ENCODE measurements around the gene CENPB. TPM values are rescaled to one million over a fixed set of nuclear protein-coding genes. Genes with fewer than 3 reads are reported as not detected.
A peak's percentile ranks its signal among the peaks of the same experiment; 100 is the strongest.

CENPB gene
- total RNA-seq, 1 donor from 2014 or later = 46.4 TPM

- no peaks in the 10 kb centered on the region for H3K9me3 ChIP-seq (ENCODE audit: control insufficient read depth in 3 of 3, low read length in 3 of 3)
- no peaks in the 10 kb centered on the region for H3K36me3 ChIP-seq (ENCODE audit: control insufficient read depth in 3 of 3, insufficient read depth in 3 of 3, low read length in 3 of 3)
- peaks cover 29 to 40% (median 38%) of the 10 kb centered on the region in 3 donors for H3K4me1 ChIP-seq (ENCODE audit: control insufficient read depth in 3 of 3, insufficient read depth in 3 of 3, low read length in 3 of 3)
- peak overlapping the region; percentile 68 to 87 (median 79) for H3K9ac ChIP-seq (ENCODE audit: low read depth in 1 of 3, low read length in 3 of 3)
- H3K27ac ChIP-seq (ENCODE audit: low read depth, low read length) = peak overlapping the region; percentile 83
- no peaks in the 10 kb centered on the region for H3K27me3 ChIP-seq (ENCODE audit: control insufficient read depth in 3 of 3, insufficient read depth in 3 of 3, low read length in 3 of 3)
- peak overlapping the region; percentile 58 to 87 (median 76) for H3K4me3 ChIP-seq (ENCODE audit: low read length in 3 of 3)
Measured at GRCh38 chr20:3811467-3812258, 25.1 kb upstream of the CENPB start.

GRCh38 chr20:3808544-3808943, 22.0 kb upstream of the CENPB start:
- peaks cover 2 to 10% (median 7%) of the 10 kb centered on the region in 3 donors for H3K36me3 ChIP-seq (ENCODE audit: control insufficient read depth in 3 of 3, insufficient read depth in 3 of 3, low read length in 3 of 3)
- H3K4me1 ChIP-seq (ENCODE audit: control insufficient read depth in 3 of 3, insufficient read depth in 3 of 3, low read length in 3 of 3) = peaks cover 40 to 50% (median 50%) of the 10 kb centered on the region in 3 donors
- peak overlapping the region in 2 of 3 donors; percentile 42 to 68 for H3K9ac ChIP-seq (ENCODE audit: low read depth in 1 of 3, low read length in 3 of 3)
- no peaks in the 10 kb centered on the region for H3K9me3 ChIP-seq (ENCODE audit: control insufficient read depth in 3 of 3, low read length in 3 of 3)
- H3K27ac ChIP-seq (ENCODE audit: low read depth, low read length) = peak overlapping the region; percentile 93
- no peak overlapping the region for H3K4me3 ChIP-seq (ENCODE audit: low read length in 3 of 3)
- H3K27me3 ChIP-seq (ENCODE audit: control insufficient read depth in 3 of 3, insufficient read depth in 3 of 3, low read length in 3 of 3) = no peaks in the 10 kb centered on the region

GRCh38 chr20:3804781-3805180, 18.2 kb upstream of the CENPB start:
- Histone ChIP-seq H3K27ac (ENCODE audit: low read depth, low read length) (no peak overlapping the region), H3K4me3 (ENCODE audit: low read length in 3 of 3) (no peak overlapping the region), H3K4me1 (ENCODE audit: control insufficient read depth in 3 of 3, insufficient read depth in 3 of 3, low read length in 3 of 3) (peaks cover 25 to 31% (median 26%) of the 10 kb centered on the region in 3 donors), H3K27me3 (ENCODE audit: control insufficient read depth in 3 of 3, insufficient read depth in 3 of 3, low read length in 3 of 3) (no peaks in the 10 kb centered on the region), H3K36me3 (ENCODE audit: control insufficient read depth in 3 of 3, insufficient read depth in 3 of 3, low read length in 3 of 3) (peaks cover 16 to 36% (median 16%) of the 10 kb centered on the region in 3 donors), H3K9me3 (ENCODE audit: control insufficient read depth in 3 of 3, low read length in 3 of 3) (no peaks in the 10 kb centered on the region), H3K9ac (ENCODE audit: low read depth in 1 of 3, low read length in 3 of 3) (no peak overlapping the region)

- H3K4me1 ChIP-seq (ENCODE audit: control insufficient read depth in 3 of 3, insufficient read depth in 3 of 3, low read length in 3 of 3) = peaks cover 25 to 35% (median 29%) of the 10 kb centered on the region in 3 donors
- H3K4me3 ChIP-seq (ENCODE audit: low read length in 3 of 3) = no peak overlapping the region
- no peak overlapping the region for H3K9ac ChIP-seq (ENCODE audit: low read depth in 1 of 3, low read length in 3 of 3)
- H3K36me3 ChIP-seq (ENCODE audit: control insufficient read depth in 3 of 3, insufficient read depth in 3 of 3, low read length in 3 of 3) = peaks cover 16 to 36% (median 16%) of the 10 kb centered on the region in 3 donors
- no peaks in the 10 kb centered on the region for H3K9me3 ChIP-seq (ENCODE audit: control insufficient read depth in 3 of 3, low read length in 3 of 3)
- no peak overlapping the region for H3K27ac ChIP-seq (ENCODE audit: low read depth, low read length)
- H3K27me3 ChIP-seq (ENCODE audit: control insufficient read depth in 3 of 3, insufficient read depth in 3 of 3, low read length in 3 of 3) = no peaks in the 10 kb centered on the region
Measured at GRCh38 chr20:3804254-3804751, 17.8 kb upstream of the CENPB start.

- no peak overlapping the region for H3K27ac ChIP-seq (ENCODE audit: low read depth, low read length)
- H3K9ac ChIP-seq (ENCODE audit: low read depth in 1 of 3, low read length in 3 of 3) = no peak overlapping the region
- H3K4me1 ChIP-seq (ENCODE audit: control insufficient read depth in 3 of 3, insufficient read depth in 3 of 3, low read length in 3 of 3) = peaks cover 25 to 40% (median 29%) of the 10 kb centered on the region in 3 donors
- no peaks in the 10 kb centered on the region for H3K9me3 ChIP-seq (ENCODE audit: control insufficient read depth in 3 of 3, low read length in 3 of 3)
- no peaks in the 10 kb centered on the region for H3K27me3 ChIP-seq (ENCODE audit: control insufficient read depth in 3 of 3, insufficient read depth in 3 of 3, low read length in 3 of 3)
- H3K36me3 ChIP-seq (ENCODE audit: control insufficient read depth in 3 of 3, insufficient read depth in 3 of 3, low read length in 3 of 3) = peaks cover 16 to 36% (median 17%) of the 10 kb centered on the region in 3 donors
- no peak overlapping the region for H3K4me3 ChIP-seq (ENCODE audit: low read length in 3 of 3)
Measured at GRCh38 chr20:3803854-3804253, 17.3 kb upstream of the CENPB start.

- Histone ChIP-seq H3K4me1 (ENCODE audit: control insufficient read depth in 3 of 3, insufficient read depth in 3 of 3, low read length in 3 of 3) (peaks cover 25 to 40% (median 28%) of the 10 kb centered on the region in 3 donors), H3K4me3 (ENCODE audit: low read length in 3 of 3) (no peak overlapping the region), H3K36me3 (ENCODE audit: control insufficient read depth in 3 of 3, insufficient read depth in 3 of 3, low read length in 3 of 3) (peaks cover 16 to 36% (median 18%) of the 10 kb centered on the region in 3 donors)
Measured at GRCh38 chr20:3803289-3803688, 16.7 kb upstream of the CENPB start.

GRCh38 chr20:3802524-3803239, 16.1 kb upstream of the CENPB start:
- H3K4me3 ChIP-seq (ENCODE audit: low read length in 3 of 3) = no peak overlapping the region
- H3K9ac ChIP-seq (ENCODE audit: low read depth in 1 of 3, low read length in 3 of 3) = no peak overlapping the region
- H3K27ac ChIP-seq (ENCODE audit: low read depth, low read length) = no peak overlapping the region
- H3K36me3 ChIP-seq (ENCODE audit: control insufficient read depth in 3 of 3, insufficient read depth in 3 of 3, low read length in 3 of 3) = peaks cover 16 to 36% (median 18%) of the 10 kb centered on the region in 3 donors
- H3K9me3 ChIP-seq (ENCODE audit: control insufficient read depth in 3 of 3, low read length in 3 of 3) = no peaks in the 10 kb centered on the region
- H3K27me3 ChIP-seq (ENCODE audit: control insufficient read depth in 3 of 3, insufficient read depth in 3 of 3, low read length in 3 of 3) = no peaks in the 10 kb centered on the region
- H3K4me1 ChIP-seq (ENCODE audit: control insufficient read depth in 3 of 3, insufficient read depth in 3 of 3, low read length in 3 of 3) = peaks cover 20 to 34% (median 21%) of the 10 kb centered on the region in 3 donors

More at GRCh38 chr20:3803289-3803688, 16.7 kb upstream of the CENPB start:
- no peaks in the 10 kb centered on the region for H3K27me3 ChIP-seq (ENCODE audit: control insufficient read depth in 3 of 3, insufficient read depth in 3 of 3, low read length in 3 of 3)
- H3K9me3 ChIP-seq (ENCODE audit: control insufficient read depth in 3 of 3, low read length in 3 of 3) = no peaks in the 10 kb centered on the region
- no peak overlapping the region for H3K27ac ChIP-seq (ENCODE audit: low read depth, low read length)
- H3K9ac ChIP-seq (ENCODE audit: low read depth in 1 of 3, low read length in 3 of 3) = no peak overlapping the region

GRCh38 chr20:3801846-3802245, 15.3 kb upstream of the CENPB start:
- Histone ChIP-seq H3K36me3 (ENCODE audit: control insufficient read depth in 3 of 3, insufficient read depth in 3 of 3, low read length in 3 of 3) (peaks cover 16 to 36% (median 18%) of the 10 kb centered on the region in 3 donors), H3K9me3 (ENCODE audit: control insufficient read depth in 3 of 3, low read length in 3 of 3) (no peaks in the 10 kb centered on the region), H3K27ac (ENCODE audit: low read depth, low read length) (no peak overlapping the region), H3K4me3 (ENCODE audit: low read length in 3 of 3) (no peak overlapping the region), H3K27me3 (ENCODE audit: control insufficient read depth in 3 of 3, insufficient read depth in 3 of 3, low read length in 3 of 3) (no peaks in the 10 kb centered on the region), H3K4me1 (ENCODE audit: control insufficient read depth in 3 of 3, insufficient read depth in 3 of 3, low read length in 3 of 3) (peaks cover 15 to 30% (median 15%) of the 10 kb centered on the region in 3 donors), H3K9ac (ENCODE audit: low read depth in 1 of 3, low read length in 3 of 3) (no peak overlapping the region)

GRCh38 chr20:3801299-3801698, 14.8 kb upstream of the CENPB start:
- Histone ChIP-seq H3K27ac (ENCODE audit: low read depth, low read length) (no peak overlapping the region), H3K9me3 (ENCODE audit: control insufficient read depth in 3 of 3, low read length in 3 of 3) (no peaks in the 10 kb centered on the region), H3K9ac (ENCODE audit: low read depth in 1 of 3, low read length in 3 of 3) (no peak overlapping the region), H3K4me3 (ENCODE audit: low read length in 3 of 3) (no peak overlapping the region), H3K4me1 (ENCODE audit: control insufficient read depth in 3 of 3, insufficient read depth in 3 of 3, low read length in 3 of 3) (peaks cover 15 to 32% (median 16%) of the 10 kb centered on the region in 3 donors), H3K36me3 (ENCODE audit: control insufficient read depth in 3 of 3, insufficient read depth in 3 of 3, low read length in 3 of 3) (peaks cover 16 to 36% (median 18%) of the 10 kb centered on the region in 3 donors), H3K27me3 (ENCODE audit: control insufficient read depth in 3 of 3, insufficient read depth in 3 of 3, low read length in 3 of 3) (no peaks in the 10 kb centered on the region)

Measured in skeletal muscle tissue (tissue), 4 donors.